Esophagus squamous epithelium (tissue), 4 donors: Measurements from ENCODE around the gene WDR5B.

Experiments used
- POLR2A ChIP-seq, 4 donors: fragments of 450-650 bp; IDR thresholded peaks; one replicate each; pipeline ENCODE4 v1.6.1; 2017; ENCODE audit warnings: antibody characterized with exemption in 4 of 4, mild to moderate bottlenecking in 4 of 4, moderate library complexity in 3 of 4
- TF ChIP-seq, protein P1 (sequence below), 6 experiments: fragments of 450-650 bp in 4 of 6; fragments of 200-600 bp in 2 of 6; sonication (generic) in 2 of 6; IDR thresholded peaks; one replicate each; pipeline ENCODE4 v1.5.1; 2016 to 2019; ENCODE audit warnings: antibody characterized with exemption in 6 of 6, mild to moderate bottlenecking in 4 of 6, moderate library complexity in 4 of 6

DNA sequence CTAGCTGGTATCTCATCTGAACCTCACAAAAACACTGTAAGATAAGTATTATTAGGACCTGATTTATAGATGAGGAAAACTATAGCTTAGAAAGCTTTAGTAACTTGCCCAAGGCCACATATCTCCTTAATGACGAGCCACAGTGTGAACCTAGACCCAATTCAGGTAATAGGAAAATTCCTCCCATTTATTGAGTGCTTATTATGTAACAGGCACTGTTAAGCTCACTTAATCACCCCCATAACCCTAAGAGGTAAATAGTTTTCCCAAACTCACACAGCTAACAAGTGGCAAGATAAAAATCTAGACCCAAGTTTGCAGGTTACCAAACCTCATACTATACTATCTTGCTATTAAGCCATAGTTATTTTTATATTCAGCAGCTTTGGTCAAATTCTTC lies 7.9 kb downstream of the WDR5B start:
- TF ChIP-seq, protein P1, sequence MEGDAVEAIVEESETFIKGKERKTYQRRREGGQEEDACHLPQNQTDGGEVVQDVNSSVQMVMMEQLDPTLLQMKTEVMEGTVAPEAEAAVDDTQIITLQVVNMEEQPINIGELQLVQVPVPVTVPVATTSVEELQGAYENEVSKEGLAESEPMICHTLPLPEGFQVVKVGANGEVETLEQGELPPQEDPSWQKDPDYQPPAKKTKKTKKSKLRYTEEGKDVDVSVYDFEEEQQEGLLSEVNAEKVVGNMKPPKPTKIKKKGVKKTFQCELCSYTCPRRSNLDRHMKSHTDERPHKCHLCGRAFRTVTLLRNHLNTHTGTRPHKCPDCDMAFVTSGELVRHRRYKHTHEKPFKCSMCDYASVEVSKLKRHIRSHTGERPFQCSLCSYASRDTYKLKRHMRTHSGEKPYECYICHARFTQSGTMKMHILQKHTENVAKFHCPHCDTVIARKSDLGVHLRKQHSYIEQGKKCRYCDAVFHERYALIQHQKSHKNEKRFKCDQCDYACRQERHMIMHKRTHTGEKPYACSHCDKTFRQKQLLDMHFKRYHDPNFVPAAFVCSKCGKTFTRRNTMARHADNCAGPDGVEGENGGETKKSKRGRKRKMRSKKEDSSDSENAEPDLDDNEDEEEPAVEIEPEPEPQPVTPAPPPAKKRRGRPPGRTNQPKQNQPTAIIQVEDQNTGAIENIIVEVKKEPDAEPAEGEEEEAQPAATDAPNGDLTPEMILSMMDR (IDR thresholded peaks at IDR 0.05), result no peak
- TF ChIP-seq POLR2A (IDR thresholded peaks at IDR 0.05), result no peak
